SKM-1 (cell line): ENCODE results near the gene IFIT3.
"Not testable (repeated sequence)": the region's sequence is repeated elsewhere in the genome, so short reads cannot be mapped to it uniquely, and the experiment has no call there.

ENCODE experiments used
- DNase-seq: peaks from one replicate; lab custom pipeline; 2025; ENCODE audit not compliant: unreplicated experiment; lab: John Stamatoyannopoulos, UW

IFIT3 gene

GRCh38 chr10:89327803-89328441, at the start of gene IFIT3:
IFIT3 (plus strand) TSS chr10:89327997; CDS start chr10:89328074, 77 bp downstream.
- DNase-seq, result peak; percentile 29

- no peak for DNase-seq
These were observed 49.7 kb upstream of the IFIT3 start for GRCh38 chr10:89278034-89278535.

GRCh38 chr10:89278900-89279392, 48.9 kb upstream of the IFIT3 start:
- DNase-seq, result no peak

GRCh38 chr10:89279421-89279869, 48.4 kb upstream of the IFIT3 start:
- DNase-seq, result no peak

DNA sequence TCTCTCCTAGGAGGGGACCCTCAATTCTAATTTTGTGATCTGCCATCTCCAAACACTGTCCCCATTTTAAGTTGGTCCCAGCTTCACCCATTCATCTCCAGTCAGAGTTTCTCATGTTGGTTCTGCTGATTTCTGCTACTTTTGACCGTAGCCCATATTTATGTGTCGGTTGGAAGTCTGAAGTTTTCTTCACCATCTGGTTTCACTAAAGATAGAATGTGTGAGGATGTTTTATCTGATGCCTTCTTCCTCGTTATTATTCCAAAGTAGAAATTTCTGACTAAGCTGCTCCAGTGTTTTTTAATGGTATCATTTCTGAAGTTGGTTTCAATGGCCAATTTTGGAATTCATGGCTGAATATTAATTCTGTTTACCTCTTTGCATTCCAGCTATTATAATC, 47.3 kb upstream of the IFIT3 start:
- DNase-seq, result no peak

- DNase-seq, result no peak
These were observed 46.0 kb upstream of the IFIT3 start for GRCh38 chr10:89281606-89282395.

- DNase-seq, result no peak
These were observed 44.5 kb upstream of the IFIT3 start for GRCh38 chr10:89283025-89283935.

DNA sequence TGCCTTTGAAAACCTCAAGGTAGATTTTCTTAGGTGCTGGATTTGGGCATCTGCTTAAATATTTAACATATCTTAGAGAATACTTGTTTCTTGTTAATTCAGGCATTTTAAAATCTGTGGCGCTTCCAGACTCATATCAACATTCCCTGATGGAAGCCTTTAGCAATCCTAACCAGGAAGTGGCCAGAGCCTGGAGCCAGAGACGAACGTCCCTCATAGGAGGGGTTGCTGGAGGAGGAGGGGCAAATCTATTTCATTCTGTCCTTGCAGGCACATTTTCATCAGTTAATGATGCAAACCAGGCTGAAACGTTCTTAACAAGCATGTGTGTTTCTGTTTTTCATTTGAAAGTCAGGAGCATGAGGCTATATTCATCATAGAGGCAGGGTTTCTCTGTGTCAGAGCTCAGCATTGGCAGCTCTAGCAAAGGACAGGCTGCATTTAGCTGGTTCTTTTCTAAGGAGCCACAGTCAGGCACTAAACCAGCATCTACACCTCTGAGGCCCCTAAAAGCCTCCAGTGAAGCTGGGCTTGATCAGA, 43.8 kb upstream of the IFIT3 start:
- DNase-seq, result no peak

DNA sequence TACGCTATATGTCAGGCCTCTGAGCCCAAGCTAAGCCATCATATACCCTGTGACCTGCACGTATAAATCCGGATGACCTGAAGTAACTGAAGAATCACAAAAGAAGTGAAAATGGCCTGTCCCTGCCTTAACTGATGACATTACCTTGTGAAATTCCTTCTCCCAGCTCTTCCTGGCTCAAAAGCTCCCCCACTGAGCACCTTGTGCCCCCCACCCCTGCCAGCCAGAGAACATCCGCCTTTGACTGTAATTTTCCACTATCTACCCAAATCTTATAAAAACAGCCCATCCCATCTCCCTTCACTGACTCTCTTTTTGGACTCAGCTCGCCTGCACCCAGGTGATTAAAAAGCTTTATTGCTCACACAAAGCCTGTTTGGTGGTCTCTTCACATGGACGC, 43.1 kb upstream of the IFIT3 start:
- DNase-seq, result not testable (repeated sequence)

DNA sequence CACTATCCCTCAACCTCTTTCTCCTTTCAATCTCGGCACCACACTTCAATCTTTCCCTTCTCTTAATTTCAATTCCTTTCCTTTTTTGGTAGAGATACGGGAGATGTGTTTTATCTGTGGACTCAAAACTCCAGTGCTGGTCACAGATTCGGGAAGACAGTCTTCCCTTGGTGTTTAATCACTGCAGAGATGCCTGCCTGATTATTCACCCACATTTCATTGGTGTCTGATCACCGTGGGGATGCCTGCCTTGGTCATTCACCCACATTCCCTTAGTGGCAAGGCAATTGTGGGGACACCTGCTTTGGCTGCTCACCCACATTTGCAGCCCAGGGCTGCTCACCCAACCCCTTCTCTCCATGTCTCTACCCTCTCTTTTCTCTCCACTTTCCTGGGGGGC, 42.5 kb upstream of the IFIT3 start:
- DNase-seq, result not testable (repeated sequence)

GRCh38 chr10:89294721-89295239, 33.0 kb upstream of the IFIT3 start:
- DNase-seq, result no peak

- peak; percentile 25 for DNase-seq
These were observed 32.2 kb upstream of the IFIT3 start for GRCh38 chr10:89295597-89295996.

DNA sequence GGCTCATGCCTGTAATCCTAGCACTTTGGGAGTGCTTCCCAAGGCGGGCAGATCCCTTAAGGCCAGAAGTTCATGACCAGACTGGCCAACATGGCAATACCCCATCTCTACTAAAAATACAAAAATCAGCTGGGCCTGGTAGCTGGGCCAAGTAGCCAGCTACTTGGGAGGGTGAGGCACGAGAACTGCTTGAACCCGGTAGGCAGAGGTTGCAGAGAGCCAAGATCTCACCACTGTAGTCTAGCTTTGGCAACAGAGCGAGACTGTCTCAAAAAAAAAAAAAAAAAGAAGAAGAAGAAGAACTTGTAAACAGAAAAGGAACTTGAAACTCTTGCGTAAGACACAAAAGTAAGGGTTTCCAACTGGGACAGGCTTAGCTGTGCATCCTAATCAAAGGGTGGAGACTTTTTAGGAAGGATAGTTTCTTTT, 31.6 kb upstream of the IFIT3 start:
- DNase-seq, result peak; percentile 57

DNA sequence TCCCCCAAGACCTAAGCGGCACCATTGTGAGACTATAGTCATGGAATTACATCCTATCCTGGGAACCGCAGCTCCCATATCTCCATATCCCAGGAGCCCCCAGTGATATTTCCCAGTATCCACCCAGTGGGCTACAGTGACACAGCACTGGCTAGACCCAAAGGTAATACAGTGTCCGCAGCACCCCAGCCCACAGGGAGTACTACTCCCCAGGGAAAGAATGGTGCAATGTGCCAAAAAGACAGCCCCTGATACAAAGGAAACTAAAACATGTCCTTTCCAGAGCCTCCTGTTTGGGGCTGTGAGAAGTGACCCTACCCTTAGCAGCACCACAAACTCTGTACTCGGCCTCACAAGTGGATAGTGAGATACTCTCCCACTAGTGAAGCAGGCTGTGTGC, 30.4 kb upstream of the IFIT3 start:
- DNase-seq, result no peak

DNA sequence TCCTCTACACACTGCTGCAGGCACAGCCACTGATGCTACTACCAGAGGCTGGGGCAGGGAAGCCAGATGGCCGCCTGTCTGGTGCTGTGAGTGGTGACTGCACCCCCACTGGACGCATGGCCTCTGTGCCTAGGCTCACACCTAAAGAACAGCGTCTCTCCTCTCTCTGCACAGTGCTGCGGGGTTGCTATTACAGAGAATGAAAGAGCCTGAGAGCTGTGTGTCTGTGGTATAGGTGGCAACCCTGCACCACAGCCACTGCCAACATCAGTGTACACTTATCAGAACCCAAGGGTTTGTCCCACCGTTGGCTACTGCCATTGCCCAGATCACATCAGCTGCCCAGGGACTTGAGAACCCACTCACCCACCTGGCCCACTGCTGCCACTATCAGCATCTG, 30.0 kb upstream of the IFIT3 start:
- DNase-seq, result no peak

DNA sequence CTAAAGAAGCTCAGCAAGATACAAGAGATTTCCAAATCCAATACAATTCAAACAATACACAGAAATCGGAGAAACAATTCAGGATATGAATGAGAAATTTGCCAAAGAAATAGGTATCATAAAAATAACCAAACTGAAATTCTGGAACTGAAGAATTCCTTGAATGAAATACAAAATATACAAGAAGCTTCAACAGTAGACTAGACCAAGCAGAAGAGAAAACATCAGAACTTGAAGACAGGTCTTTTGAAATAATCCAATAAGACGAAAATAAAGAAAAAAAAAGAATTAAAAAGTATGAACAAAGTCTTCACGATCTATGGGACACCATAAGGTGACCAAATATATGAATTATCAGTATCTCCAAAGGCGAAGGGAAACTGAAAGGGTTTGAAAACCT, 28.8 kb upstream of the IFIT3 start:
- no peak for DNase-seq

- peak; percentile 69 for DNase-seq
These were observed 26.6 kb upstream of the IFIT3 start for GRCh38 chr10:89301232-89301631.

GRCh38 chr10:89301721-89302445, 25.9 kb upstream of the IFIT3 start, which contains the start of gene IFIT2:
IFIT2 (plus strand) TSS chr10:89302046; CDS start chr10:89302124, 78 bp downstream.
- DNase-seq, result peak; percentile 52

DNA sequence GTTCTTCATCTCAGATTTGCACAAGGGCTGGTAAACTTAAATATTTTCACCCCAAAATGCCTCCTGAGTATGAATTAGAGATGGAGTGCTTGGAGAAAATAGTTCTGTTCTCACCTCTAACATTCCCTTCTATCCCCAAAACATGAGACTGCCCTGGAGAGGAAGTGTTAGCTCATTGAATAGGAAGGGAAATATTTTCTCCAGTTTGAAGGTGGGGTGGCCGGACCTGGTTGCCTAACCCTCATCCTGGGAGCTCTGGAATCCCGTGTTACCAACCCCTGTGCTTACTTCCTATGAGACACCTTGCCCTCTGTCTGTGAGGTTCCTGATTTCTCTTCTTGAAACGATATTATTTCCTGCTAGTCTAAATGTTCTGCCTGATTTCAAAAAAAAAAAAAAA, 25.2 kb upstream of the IFIT3 start:
- no peak for DNase-seq

- DNase-seq, result no peak
These were observed 24.6 kb upstream of the IFIT3 start for GRCh38 chr10:89303161-89303560.
